Kidney (tissue), 14 donors: ENCODE measurements around the gene ZRSR2. TPM values are rescaled to one million over a fixed set of nuclear protein-coding genes. Genes with fewer than 3 reads are reported as not detected.

Experiments
- DNase-seq, 5 donors: peaks; one replicate each; pipeline ENCODE4 v3.0.0-alpha.2; 2013 to 2020
- FAIRE-seq: peaks from 2 replicates; lab custom pipeline; 2012; peaks lifted over from hg19 to GRCh38; lab: Jason Lieb, UNC
- H3K27ac ChIP-seq, 2 donors: one replicate each; pipeline ENCODE4 v1.7.0; 2013; ENCODE audit warnings: low read depth in 2 of 2, low read length in 2 of 2, inconsistent platforms in 1 of 2
- H3K27me3 ChIP-seq: one replicate; pipeline ENCODE4 v1.7.1; 2013; ENCODE audit warnings: low read length, inconsistent platforms; ENCODE audit not compliant: control insufficient read depth, insufficient read depth
- H3K36me3 ChIP-seq, 3 donors: one replicate each; pipeline versions ENCODE4 v1.7.0 to v1.7.1; 2013; ENCODE audit warnings: low read length in 3 of 3, control low read depth in 1 of 3, inconsistent platforms in 1 of 3; ENCODE audit not compliant: insufficient read depth in 3 of 3, control insufficient read depth in 2 of 3
- H3K4me1 ChIP-seq, 3 donors: one replicate each; pipeline versions ENCODE4 v1.7.0 to v1.7.1; 2013; ENCODE audit warnings: low read length in 3 of 3, inconsistent platforms in 1 of 3, low read depth in 1 of 3; ENCODE audit not compliant: control insufficient read depth in 2 of 3, insufficient read depth in 2 of 3
- H3K4me3 ChIP-seq, 3 donors: one replicate each; pipeline versions ENCODE4 v1.7.0 to v1.8.1; 2013; ENCODE audit warnings: low read length in 3 of 3, control low read depth in 1 of 3, inconsistent platforms in 1 of 3
- H3K9ac ChIP-seq, 3 donors: one replicate each; pipeline versions ENCODE4 v1.7.0 to v1.7.1; 2013; ENCODE audit warnings: low read length in 3 of 3, control low read depth in 1 of 3, inconsistent platforms in 1 of 3
- H3K9me3 ChIP-seq, 3 donors: one replicate each; pipeline versions ENCODE4 v1.7.0 to v1.7.1; 2013; ENCODE audit warnings: low read length in 3 of 3, control low read depth in 1 of 3, inconsistent platforms in 1 of 3; ENCODE audit not compliant: control insufficient read depth in 2 of 3, insufficient read depth in 1 of 3
- CTCF ChIP-seq: IDR thresholded peaks from 3 replicates; pipeline ENCODE4 v1.5.1; 2012; ENCODE audit warnings: mild to moderate bottlenecking, moderate library complexity, borderline replicate concordance; ENCODE audit not compliant: insufficient read depth; ENCODE audit errors: extremely low read depth
- intact Hi-C: fragments of 100-400 bp; cut with DNase I; formaldehyde crosslinking; loops from one replicate; pipeline ENCODE4 v1.11.1; 2022
- polyA plus RNA-seq: library from polyadenylated mRNA; stranded (reverse); fragments of 350-450 nt; fragmentation: Illumina TruSeq; extraction: RNeasy Lipid Tissue Mini Kit (QIAGEN cat#74804); gene quantifications from one replicate; pipeline ENCODE4 v1.2.3, GENCODE V29; 2014; ENCODE audit warnings: low read depth, low replicate concordance; ENCODE audit not compliant: insufficient read depth
- total RNA-seq: library from RNA; stranded (reverse); fragmentation: NEBNext Ultra II Directional; extraction: Animal tissue kit (Norgen Biotek cat#: 25700); gene quantifications from one replicate; pipeline ENCODE4 v1.2.1, GENCODE V29; 2021
- donor health status: control.
- donor health status: control.
- donor health status: control.
- donor health status: control.
- donor health status: control.
- donor health status: DM: yes; HTN: yes; CAD: no.
- donor health status: Normal renal cell carcinoma (clear cell type).

ZRSR2 gene
- total and polyA plus RNA-seq, 2 donors from 2014 or later, result 12.8 to 15.6 TPM

- H3K36me3 ChIP-seq, result no peaks in the 10 kb centered on the region
- no peak overlapping the region for H3K4me3 ChIP-seq
- no peaks in the 10 kb centered on the region for H3K9me3 ChIP-seq
- intact Hi-C loops, result no loop called here
- H3K4me1 ChIP-seq, result no peaks in the 10 kb centered on the region
- H3K27me3 ChIP-seq, result no peaks in the 10 kb centered on the region
- no peak overlapping the region for H3K9ac ChIP-seq
- DNase-seq (no peak), FAIRE-seq (no peak)
- H3K27ac ChIP-seq, result no peak overlapping the region
- TF ChIP-seq CTCF, result no peak
These were observed 47.7 kb downstream of the ZRSR2 start for GRCh38 chrX:15838017-15838416.

DNA sequence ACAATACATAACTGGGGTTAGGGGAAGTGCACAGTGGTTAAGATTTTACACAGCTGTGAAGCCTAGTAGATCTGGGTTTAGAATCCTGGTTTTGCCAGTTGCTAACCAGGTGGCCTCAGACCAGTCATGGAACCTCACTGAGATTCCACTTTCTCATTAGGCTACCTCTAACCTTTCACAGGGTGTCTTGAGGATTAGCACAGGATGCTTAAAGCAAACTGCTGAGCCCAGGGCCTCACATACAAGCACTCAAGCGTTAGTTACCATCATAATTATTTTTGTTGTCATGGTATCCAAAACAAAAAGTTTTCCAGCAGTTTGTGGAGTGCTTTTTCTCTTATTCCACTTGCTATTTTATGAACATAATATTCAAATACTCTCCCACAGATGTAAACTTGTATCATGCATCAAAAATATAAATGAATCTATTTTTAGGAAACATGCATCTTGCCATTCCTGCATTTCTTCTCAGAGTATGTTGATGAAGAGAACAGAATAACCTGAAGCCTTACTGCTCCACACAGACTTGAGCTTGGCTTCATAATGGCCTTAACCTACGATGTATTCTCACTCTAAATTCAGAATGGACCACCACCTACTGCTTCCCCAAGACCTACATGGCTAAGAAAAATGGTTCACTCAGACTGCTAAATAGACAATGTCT, 51.7 kb downstream of the ZRSR2 start:
- Histone ChIP-seq H3K9me3 (no peaks in the 10 kb centered on the region), H3K36me3 (peaks cover 0 to 4% (median 0%) of the 10 kb centered on the region in 3 donors), H3K4me3 (no peak overlapping the region), H3K27me3 (peaks cover 4% of the 10 kb centered on the region), H3K4me1 (no peaks in the 10 kb centered on the region), H3K27ac (no peak overlapping the region), H3K9ac (no peak overlapping the region)
- TF ChIP-seq CTCF, result no peak
- FAIRE-seq (no peak), DNase-seq (no peak)
- intact Hi-C loops, result no loop called here

GRCh38 chrX:15843960-15844359, 53.7 kb downstream of the ZRSR2 start:
- DNase-seq (no peak), FAIRE-seq (no peak)
- no peak overlapping the region for H3K9ac ChIP-seq
- no peaks in the 10 kb centered on the region for H3K9me3 ChIP-seq
- H3K4me3 ChIP-seq, result no peak overlapping the region
- intact Hi-C loops, result no loop called here
- H3K27ac ChIP-seq, result no peak overlapping the region
- H3K27me3 ChIP-seq, result peaks cover 12% of the 10 kb centered on the region
- no peak for TF ChIP-seq CTCF
- H3K4me1 ChIP-seq, result no peaks in the 10 kb centered on the region
- H3K36me3 ChIP-seq, result peaks cover 0 to 4% (median 0%) of the 10 kb centered on the region in 3 donors
